ENCODE data around the gene CLHC1.

DNA sequence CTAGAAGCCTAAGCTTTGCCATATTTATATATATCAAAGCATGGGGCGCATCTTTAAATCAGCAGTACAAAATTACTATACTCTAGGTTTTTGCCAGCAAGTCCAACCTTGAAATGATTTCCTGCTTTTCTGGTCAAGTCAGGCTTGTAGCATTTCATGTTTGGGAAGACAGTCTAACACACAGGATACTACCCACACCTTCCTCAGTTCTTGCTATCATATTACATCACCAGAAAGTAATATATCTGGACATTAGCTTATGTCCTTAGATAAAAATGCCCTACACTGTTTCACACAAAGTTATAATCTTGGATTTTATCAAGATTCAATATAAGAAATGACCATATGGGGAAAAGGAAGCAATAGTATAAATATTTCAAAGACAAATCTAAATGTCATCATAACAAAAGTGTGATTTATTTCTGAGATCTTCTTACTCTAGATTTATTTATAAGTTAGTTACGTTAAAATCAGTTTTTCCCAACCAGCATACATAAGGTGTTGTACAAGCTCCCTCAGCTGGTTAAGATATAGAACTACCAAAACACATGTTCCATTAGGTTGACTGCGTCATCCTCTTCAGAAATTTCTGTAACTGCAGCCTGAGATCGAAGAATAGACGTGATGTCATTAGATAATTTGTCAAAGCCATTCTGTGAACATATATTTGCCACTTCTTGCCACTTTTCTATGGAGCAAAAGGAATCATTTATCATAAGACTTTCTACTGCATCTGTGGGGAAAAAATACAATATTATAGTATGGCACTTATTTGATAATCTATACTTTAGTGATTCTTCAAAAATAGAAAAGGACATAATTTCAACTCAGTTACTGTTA is 56.6 kb downstream of the CLHC1 start:
- TF ChIP-seq, protein P1, sequence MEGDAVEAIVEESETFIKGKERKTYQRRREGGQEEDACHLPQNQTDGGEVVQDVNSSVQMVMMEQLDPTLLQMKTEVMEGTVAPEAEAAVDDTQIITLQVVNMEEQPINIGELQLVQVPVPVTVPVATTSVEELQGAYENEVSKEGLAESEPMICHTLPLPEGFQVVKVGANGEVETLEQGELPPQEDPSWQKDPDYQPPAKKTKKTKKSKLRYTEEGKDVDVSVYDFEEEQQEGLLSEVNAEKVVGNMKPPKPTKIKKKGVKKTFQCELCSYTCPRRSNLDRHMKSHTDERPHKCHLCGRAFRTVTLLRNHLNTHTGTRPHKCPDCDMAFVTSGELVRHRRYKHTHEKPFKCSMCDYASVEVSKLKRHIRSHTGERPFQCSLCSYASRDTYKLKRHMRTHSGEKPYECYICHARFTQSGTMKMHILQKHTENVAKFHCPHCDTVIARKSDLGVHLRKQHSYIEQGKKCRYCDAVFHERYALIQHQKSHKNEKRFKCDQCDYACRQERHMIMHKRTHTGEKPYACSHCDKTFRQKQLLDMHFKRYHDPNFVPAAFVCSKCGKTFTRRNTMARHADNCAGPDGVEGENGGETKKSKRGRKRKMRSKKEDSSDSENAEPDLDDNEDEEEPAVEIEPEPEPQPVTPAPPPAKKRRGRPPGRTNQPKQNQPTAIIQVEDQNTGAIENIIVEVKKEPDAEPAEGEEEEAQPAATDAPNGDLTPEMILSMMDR (conservative IDR thresholded peaks at IDR 0.05; ENCODE audit: low read length): peak; percentile 78
- TF ChIP-seq EZH2phosphoT487 (IDR thresholded peaks at IDR 0.05; ENCODE audit: borderline replicate concordance): no peak
